DLD1 (cell line): ENCODE results near the gene ARFGEF3.

Source experiments
- in situ Hi-C: cut with HindIII; loops from 2 replicates; pipeline ENCODE4 v1.10.0; 2017; ENCODE audit warnings: low sequenced_read_pairs

Gene ARFGEF3

GRCh38 chr6:138162955-138163575 lies 1.3 kb downstream of the ARFGEF3 start:
- in situ Hi-C loops: no loop called here

- in situ Hi-C loops: no loop called here
Observed at GRCh38 chr6:138175596-138175995, 13.9 kb downstream of the ARFGEF3 start.

GRCh38 chr6:138176652-138177232 lies 15.0 kb downstream of the ARFGEF3 start:
- in situ Hi-C loops: no loop called here

GRCh38 chr6:138182939-138183789 lies 21.4 kb downstream of the ARFGEF3 start:
- in situ Hi-C loops: no loop called here

- in situ Hi-C loops: no loop called here
Observed at GRCh38 chr6:138183790-138184134, 22.0 kb downstream of the ARFGEF3 start.

GRCh38 chr6:138184230-138184629 lies 22.5 kb downstream of the ARFGEF3 start:
- in situ Hi-C loops: no loop called here

GRCh38 chr6:138187156-138187555 lies 25.4 kb downstream of the ARFGEF3 start:
- in situ Hi-C loops: no loop called here

- in situ Hi-C loops: no loop called here
Observed at GRCh38 chr6:138188278-138188941, 26.7 kb downstream of the ARFGEF3 start.

- in situ Hi-C loops: no loop called here
Observed at GRCh38 chr6:138194287-138194686, 32.5 kb downstream of the ARFGEF3 start.

- in situ Hi-C loops: no loop called here
Observed at GRCh38 chr6:138196122-138196738, 34.5 kb downstream of the ARFGEF3 start.

- in situ Hi-C loops: no loop called here
Observed at GRCh38 chr6:138197570-138197969, 35.8 kb downstream of the ARFGEF3 start.

- in situ Hi-C loops: no loop called here
Observed at GRCh38 chr6:138198430-138199091, 36.8 kb downstream of the ARFGEF3 start.

GRCh38 chr6:138201836-138202235 lies 40.1 kb downstream of the ARFGEF3 start:
- in situ Hi-C loops: no loop called here

- in situ Hi-C loops: no loop called here
Observed at GRCh38 chr6:138203315-138203714, 41.6 kb downstream of the ARFGEF3 start.

- in situ Hi-C loops: no loop called here
Observed at GRCh38 chr6:138204303-138204702, 42.6 kb downstream of the ARFGEF3 start.

- in situ Hi-C loops: no loop called here
Observed at GRCh38 chr6:138204792-138205384, 43.1 kb downstream of the ARFGEF3 start.

GRCh38 chr6:138205437-138206094 lies 43.8 kb downstream of the ARFGEF3 start:
- in situ Hi-C loops: no loop called here

- in situ Hi-C loops: no loop called here
Observed at GRCh38 chr6:138206862-138207261, 45.1 kb downstream of the ARFGEF3 start.

GRCh38 chr6:138211048-138211581 lies 49.4 kb downstream of the ARFGEF3 start:
- in situ Hi-C loops: no loop called here
